SK-N-SH (cell line): ENCODE results near the gene RNF149.

Experiments
- CTCF ChIP-seq: fragments of 200-600 bp; sonication (generic); IDR thresholded peaks from 2 replicates; pipeline ENCODE4 v1.6.1; 2017; ENCODE audit warnings: antibody characterized with exemption, mild to moderate bottlenecking, moderate library complexity
- EP300 ChIP-seq, 2 experiments: IDR thresholded peaks; 2 replicates each; pipeline versions ENCODE4 v1.4.0 to v1.6.1; 2012; ENCODE audit warnings: borderline replicate concordance in 1 of 2, low read depth in 1 of 2, low read length in 1 of 2
- POLR2AphosphoS5 ChIP-seq: IDR thresholded peaks from 2 replicates; pipeline ENCODE4 v1.6.1; 2012; ENCODE audit warnings: low read depth, low read length
- RCOR1 ChIP-seq: fragments of 150-350 bp; IDR thresholded peaks from 2 replicates; pipeline ENCODE4 v1.6.1; 2017; ENCODE audit warnings: antibody characterized with exemption, low read length
- TCF12 ChIP-seq: IDR thresholded peaks from 2 replicates; pipeline ENCODE4 v1.4.0; 2012
- YY1 ChIP-seq: IDR thresholded peaks from 2 replicates; pipeline ENCODE4 v1.4.0; 2012; ENCODE audit warnings: low read depth, mild to moderate bottlenecking

GRCh38 chr2:101355401-101356054, 47.0 kb upstream of the RNF149 start:
- TF ChIP-seq POLR2AphosphoS5, result no peak
- TF ChIP-seq CTCF, result no peak
- TF ChIP-seq EP300 (IDR thresholded peaks at IDR 0.05; ENCODE audit: borderline replicate concordance in 1 of 2, low read depth in 1 of 2, low read length in 1 of 2), result no peak
- TF ChIP-seq YY1, result no peak
- no peak for TF ChIP-seq RCOR1
- TF ChIP-seq TCF12, result no peak
